ENCODE measurements around the gene TEAD4.

The TEAD4 gene

DNA sequence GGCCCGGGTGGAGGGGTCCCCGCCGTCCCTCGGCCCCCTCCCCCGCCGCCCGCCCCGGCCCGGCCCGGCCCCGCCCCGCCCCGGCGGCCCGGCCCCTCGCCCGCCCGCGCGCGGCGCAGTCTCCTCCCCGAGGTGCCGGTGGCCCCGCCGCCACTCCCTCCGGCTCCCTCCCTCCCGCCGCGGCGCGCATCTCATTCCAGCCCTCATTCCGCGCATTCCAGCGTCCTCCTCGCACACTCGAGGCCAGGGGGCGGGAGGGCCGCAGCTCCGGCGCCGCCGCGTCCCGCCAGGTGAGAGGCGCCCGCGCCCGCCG, at the start of gene TEAD4:
TEAD4 (plus strand) TSS at position 206 of the 313 bp plus-strand sequence.
- DNase-seq (ENCODE audit: low spot score): no peak

DNA sequence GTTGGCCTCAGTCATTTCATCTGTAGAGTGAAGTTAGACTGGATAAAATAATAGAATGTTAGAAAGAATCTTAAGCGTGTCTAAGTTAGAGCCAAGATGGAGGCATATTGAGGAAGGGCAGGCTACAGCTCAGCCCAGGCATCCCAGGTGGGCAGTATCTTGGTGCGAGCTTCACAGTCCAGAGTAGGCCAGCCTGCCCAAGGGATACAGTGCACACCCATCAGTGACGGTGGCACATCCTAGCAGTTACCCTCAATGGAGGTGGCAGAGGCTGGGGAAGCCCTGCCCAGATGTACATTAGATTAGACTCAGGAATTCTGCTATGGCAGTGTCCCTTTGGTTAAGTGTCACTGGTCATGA, 47.0 kb upstream of the TEAD4 start:
- no peak for DNase-seq (ENCODE audit: low spot score)

- no peak for DNase-seq (ENCODE audit: low spot score)
These were observed 39.9 kb upstream of the TEAD4 start for GRCh38 chr12:2919249-2919648.

DNA sequence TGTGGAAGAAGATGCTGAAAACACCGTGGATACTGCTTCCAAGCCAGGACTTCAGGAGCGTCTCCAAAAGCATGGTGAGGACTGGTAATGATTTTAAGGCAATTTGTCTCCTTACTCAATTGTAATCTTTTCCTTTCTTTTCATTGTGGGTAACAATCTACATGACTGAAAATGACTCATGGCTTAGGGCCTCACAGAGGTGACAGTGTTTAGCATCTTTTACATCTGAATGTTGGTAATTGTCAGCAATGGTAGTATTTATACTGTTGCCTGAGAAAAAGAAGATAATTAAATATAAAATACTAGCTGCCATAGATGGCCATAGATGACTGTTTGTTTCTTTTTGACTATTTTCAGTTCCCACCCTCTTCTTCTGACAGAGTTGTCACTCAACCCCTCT, 36.9 kb upstream of the TEAD4 start:
- DNase-seq (ENCODE audit: low spot score): no peak

GRCh38 chr12:2923057-2923456, 36.1 kb upstream of the TEAD4 start:
- no peak for DNase-seq (ENCODE audit: low spot score)

- DNase-seq (ENCODE audit: low spot score): no peak
These were observed 35.2 kb upstream of the TEAD4 start for GRCh38 chr12:2924019-2924418.

DNA sequence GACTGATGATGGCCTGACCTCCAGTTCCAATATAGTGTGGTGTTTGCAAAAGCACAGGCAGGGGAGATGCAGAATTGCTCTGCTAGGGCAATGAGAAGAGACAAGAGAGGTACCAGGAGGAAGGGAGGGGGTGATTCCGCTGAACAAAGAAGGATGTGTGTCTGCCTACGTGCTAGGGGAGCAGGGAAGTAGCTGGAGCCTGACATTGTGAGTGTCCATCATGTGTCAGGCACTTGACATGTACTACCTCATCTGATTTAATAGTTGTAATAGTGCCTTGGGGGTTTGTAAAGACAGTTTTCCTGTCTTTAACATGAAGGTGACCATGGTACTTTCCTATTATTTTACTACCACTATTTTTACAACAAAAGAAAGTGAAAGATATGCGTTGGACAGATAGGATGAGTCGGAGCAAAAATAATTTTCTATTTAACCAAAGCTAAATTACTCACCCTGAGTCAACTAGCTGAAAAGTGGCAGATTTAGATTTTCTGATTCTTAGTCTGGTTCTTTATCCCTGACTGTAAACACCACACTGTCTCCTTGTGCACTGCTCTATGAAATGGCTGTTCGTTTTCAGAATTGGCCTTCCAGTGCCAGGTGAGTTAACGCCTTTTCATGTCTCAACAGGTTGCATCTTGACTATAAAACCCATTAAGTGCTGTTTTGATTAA, 33.7 kb upstream of the TEAD4 start:
- no peak for DNase-seq (ENCODE audit: low spot score)

GRCh38 chr12:2930865-2931264, 28.3 kb upstream of the TEAD4 start:
- no peak for DNase-seq (ENCODE audit: low spot score)

DNA sequence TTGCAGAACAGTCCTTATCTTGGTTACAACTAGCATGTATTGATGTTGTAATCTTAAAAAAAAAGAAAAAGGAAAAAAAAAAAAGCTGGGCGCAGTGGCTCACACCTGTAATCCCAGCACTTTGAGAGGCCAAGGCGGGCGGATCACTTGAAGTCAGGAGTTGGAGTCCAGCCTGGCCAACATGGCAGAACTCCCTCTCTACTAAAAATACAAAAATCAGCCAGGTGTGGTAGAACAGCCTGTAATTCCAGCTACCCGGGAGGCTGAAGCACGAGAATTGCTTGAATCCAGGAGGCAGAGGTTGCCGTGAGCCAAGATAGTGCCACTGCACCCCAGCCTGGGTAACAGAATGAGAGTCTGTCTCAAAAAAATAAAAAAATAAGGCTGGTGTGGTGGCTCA, 25.6 kb upstream of the TEAD4 start:
- no peak for DNase-seq (ENCODE audit: low spot score)

DNA sequence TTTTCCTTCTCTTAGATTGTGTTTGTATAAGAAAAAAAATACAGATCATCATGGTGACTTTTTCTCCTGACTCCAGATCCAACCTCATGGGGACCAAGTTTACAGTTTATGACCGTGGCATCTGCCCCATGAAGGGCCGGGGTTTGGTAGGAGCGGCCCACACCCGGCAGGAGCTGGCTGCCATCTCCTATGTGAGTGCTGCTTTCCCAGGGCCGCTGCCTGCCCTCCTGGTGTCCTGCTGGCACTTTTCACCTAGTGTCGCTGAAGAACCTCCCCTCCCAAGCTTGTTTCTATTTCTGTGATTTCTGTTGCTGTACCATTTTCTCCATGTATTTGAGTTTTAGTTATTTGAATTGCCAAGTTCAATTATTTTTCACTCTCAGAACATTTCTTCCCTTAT, 24.8 kb upstream of the TEAD4 start:
- no peak for DNase-seq (ENCODE audit: low spot score)

DNA sequence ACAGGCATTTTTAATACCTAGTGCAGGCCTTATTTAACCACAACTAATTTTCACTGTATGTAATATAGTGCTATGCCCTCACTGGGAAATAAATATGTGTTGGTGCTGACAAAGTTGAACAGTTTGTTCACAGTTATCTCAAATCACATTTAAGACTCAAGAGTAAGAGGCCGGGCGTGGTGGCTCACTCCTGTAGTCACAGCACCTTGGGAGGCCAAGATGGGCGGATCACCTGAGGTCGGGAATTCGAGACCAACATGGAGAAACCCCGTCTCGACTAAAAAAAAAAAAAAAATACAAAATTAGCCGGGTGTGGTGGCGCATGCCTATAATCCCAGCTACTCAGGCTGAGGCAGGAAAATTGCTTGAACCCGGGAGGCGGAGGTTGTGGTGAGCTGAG, 22.9 kb upstream of the TEAD4 start:
- no peak for DNase-seq (ENCODE audit: low spot score)

- no peak for DNase-seq (ENCODE audit: low spot score)
These were observed 21.7 kb upstream of the TEAD4 start for GRCh38 chr12:2937500-2937899.

DNA sequence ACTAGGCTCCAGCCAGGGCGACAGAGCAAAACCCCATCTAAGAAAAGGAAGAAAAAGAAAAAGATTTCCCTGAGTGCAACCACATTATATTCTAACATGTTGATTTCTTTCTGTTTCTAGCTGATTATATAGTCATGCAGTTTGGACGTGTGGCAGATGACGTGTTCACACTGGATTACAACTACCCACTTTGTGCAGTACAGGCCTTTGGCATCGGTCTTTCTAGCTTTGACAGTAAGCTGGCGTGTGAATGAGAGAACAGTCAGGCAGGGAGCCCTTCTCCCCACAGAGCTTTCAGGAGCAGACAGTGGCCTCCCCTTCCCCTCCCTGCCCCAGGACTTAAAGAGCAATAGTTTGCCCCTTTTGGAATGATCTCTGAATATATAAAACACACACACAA, 20.0 kb upstream of the TEAD4 start:
- DNase-seq (ENCODE audit: low spot score): no peak

DNA sequence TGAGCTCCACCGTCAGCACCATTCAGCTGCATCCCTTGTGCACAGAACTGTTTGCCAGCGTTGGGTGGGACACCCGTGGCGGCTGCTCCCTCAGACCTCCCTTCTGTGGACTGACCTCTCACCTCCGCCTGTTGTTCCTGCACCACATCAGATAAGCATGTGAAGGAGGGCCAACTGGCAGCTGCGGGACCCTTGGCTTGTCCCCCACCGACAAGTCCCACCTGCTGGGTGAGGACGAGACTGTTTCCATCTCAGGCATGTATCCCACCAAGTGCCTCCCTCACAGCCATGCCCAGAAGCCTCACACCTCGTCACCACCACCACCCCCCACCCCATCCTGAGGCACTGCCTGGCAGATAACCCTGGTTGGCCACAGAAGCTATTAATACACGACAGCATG, 18.6 kb upstream of the TEAD4 start:
- DNase-seq (ENCODE audit: low spot score): no peak

GRCh38 chr12:2941524-2941923, 17.7 kb upstream of the TEAD4 start:
- DNase-seq (ENCODE audit: low spot score): no peak

GRCh38 chr12:2944401-2945047, 14.7 kb upstream of the TEAD4 start:
- DNase-seq (ENCODE audit: low spot score): peak; percentile 68

- no peak for DNase-seq (ENCODE audit: low spot score)
These were observed 9.8 kb upstream of the TEAD4 start for GRCh38 chr12:2949411-2949810.

- no peak for DNase-seq (ENCODE audit: low spot score)
These were observed 3.3 kb upstream of the TEAD4 start for GRCh38 chr12:2955888-2956287.

DNA sequence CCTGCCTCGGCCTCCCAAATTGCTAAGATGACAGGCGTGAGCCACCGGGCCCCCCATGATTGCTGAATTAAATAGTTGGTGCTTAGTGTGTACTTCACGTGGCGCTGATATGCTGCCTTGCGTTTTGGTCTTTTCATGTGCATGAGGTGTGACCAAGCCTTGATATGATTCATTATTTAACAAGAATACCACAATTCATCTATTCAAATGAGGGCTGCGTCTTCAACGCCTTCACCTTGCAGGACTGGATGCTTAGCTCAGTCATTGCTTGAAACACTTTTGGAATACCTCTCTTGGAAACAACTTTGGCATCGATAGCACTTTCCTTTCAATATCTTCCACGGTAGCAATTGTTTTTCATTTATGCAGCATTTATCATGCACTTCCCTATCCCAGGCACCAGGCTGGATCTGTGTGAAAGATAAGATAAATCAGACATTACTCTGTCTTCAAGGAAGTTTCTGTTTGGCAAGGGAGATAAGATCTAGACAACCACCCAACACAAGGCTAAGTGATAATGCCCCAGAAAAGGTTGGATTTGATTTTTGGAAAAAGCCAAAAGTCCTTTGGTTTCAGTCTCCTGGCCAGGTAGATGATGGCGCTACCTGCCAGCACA, 1.3 kb upstream of the TEAD4 start:
- DNase-seq (ENCODE audit: low spot score): no peak

DNA sequence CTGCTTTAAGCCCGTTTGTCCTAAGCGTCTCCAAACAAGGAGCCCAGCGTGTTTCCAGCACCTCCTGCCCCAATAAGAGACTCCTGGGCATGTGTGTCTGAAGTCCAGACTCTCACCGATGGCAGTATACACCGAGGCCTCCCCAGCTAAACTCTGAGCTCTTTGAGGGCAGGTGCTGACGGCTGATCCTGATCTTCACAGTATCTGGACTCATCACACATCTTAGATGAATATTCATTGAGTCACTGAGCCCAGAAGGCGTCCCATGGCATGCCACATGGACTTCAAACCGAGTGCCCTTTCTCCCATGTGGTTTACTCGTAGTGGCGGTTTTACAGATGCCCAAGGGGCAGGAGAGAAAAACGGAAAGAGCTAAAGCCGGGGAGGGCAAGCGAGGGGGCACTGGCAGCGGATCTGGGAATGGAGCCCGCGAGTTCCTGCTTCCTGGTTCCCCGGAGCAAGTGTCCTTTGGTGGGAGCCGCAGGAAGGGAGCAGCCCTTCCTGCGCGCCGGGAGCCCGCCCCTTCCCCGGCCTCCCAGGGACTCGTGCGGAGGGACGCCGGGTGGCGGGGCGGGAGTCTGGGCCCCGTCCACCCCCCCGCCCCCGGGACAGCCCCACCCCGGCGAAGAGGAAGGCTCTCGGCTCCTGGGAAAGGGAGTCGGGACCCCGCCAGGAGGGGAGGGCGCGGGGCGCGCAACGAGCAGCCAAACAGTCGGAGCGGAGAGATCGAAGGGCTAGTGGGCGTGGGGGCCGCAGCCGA, 585 bp upstream of the TEAD4 start:
- no peak for DNase-seq (ENCODE audit: low spot score)

GRCh38 chr12:2959505-2960389, 550 bp downstream of the TEAD4 start:
- DNase-seq (ENCODE audit: low spot score): no peak

DNA sequence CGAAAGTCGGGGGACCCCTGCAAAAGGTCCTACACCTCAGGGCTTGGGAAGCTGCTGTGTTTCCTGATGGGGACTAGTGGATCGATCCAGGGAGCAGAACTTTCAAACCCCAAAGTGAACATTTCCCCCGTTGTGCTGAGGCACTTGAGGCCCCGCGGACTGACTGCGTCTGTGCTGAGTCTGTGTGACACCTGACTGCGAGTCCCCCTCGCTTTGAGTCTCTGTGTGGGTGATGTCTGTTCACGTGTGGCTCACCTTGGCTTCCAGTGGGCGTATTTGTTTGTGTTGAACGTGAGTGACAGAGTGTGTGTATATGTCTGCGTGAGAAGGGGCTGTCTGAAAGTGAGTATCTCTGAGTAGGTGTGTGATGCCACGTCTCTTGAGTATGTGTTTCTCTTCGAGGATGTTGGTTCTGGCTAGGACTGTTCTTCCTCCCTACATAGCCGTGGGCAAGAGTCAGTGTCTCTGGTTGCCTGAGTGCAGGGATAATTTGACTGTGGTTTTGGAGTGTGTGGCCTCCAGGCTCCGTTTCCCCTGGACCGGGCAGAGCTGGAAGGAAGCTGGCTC, 1.3 kb downstream of the TEAD4 start:
- no peak for DNase-seq (ENCODE audit: low spot score)
